Large intestine (tissue), 3 donors: ENCODE measurements around the gene PTPRU. TPM values are rescaled to one million over a fixed set of nuclear protein-coding genes. Genes with fewer than 3 reads are reported as not detected.
"Not testable (repeated sequence)": the region's sequence is repeated elsewhere in the genome, so short reads cannot be mapped to it uniquely, and the experiment has no call there.

Experiments used
- DNase-seq, 2 donors: peaks; one replicate each; pipeline versions ENCODE4 v3.0.0 to v3.0.0-alpha.2; 2013
- H3K27ac ChIP-seq: one replicate; pipeline ENCODE4 v1.5.1; 2013; ENCODE audit warnings: low read length
- H3K27me3 ChIP-seq: 2 replicates; pipeline ENCODE4 v1.6.1; 2013; ENCODE audit warnings: low read length; ENCODE audit not compliant: control insufficient read depth, insufficient read depth
- H3K36me3 ChIP-seq: 2 replicates; pipeline ENCODE4 v1.6.1; 2013; ENCODE audit warnings: low read length; ENCODE audit not compliant: control insufficient read depth, insufficient read depth
- H3K4me1 ChIP-seq: one replicate; pipeline ENCODE4 v1.6.1; 2013; ENCODE audit warnings: low read length; ENCODE audit not compliant: control insufficient read depth, insufficient read depth
- H3K4me3 ChIP-seq: one replicate; pipeline ENCODE4 v1.5.1; 2013; ENCODE audit warnings: low read length
- H3K9me3 ChIP-seq: one replicate; pipeline ENCODE4 v1.6.1; 2013; ENCODE audit warnings: mild to moderate bottlenecking, low read depth, low read length, moderate library complexity; ENCODE audit not compliant: control insufficient read depth
- WGBS: methylation state at CpG from one replicate; pipeline ENCODE4 v1.1.5; 2013; ENCODE audit warnings: low lambda C conversion rate; ENCODE audit not compliant: insufficient coverage; 5-methylcytosine and 5-hydroxymethylcytosine counted together
- polyA plus RNA-seq: library from polyadenylated mRNA; unstranded; fragments of 120-200 nt; gene quantifications from one replicate; pipeline ENCODE4 v1.2.1, GENCODE V29; 2013

PTPRU gene
- polyA plus RNA-seq, 1 donor: 17.6 TPM

GRCh38 chr1:29233693-29234092 is 2.6 kb upstream of the PTPRU start:
- Histone ChIP-seq H3K36me3 (no peaks in the 10 kb centered on the region), H3K27me3 (peaks cover 27% of the 10 kb centered on the region), H3K9me3 (no peaks in the 10 kb centered on the region), H3K4me3 (no peak overlapping the region), H3K27ac (no peak overlapping the region), H3K4me1 (peaks cover 20% of the 10 kb centered on the region)
- no peak for DNase-seq
- 71% methylated on average over 1 of the region's 4 CpGs for WGBS

- no CpG with 5 or more reads among the region's 1 CpG for WGBS
- Histone ChIP-seq H3K4me3 (no peak overlapping the region), H3K9me3 (no peaks in the 10 kb centered on the region)
These were observed 1.9 kb upstream of the PTPRU start for GRCh38 chr1:29234471-29234870.

GRCh38 chr1:29234881-29235280 is 1.4 kb upstream of the PTPRU start:
- H3K27ac ChIP-seq, H3K36me3 ChIP-seq, H3K9me3 ChIP-seq, DNase-seq, H3K4me3 ChIP-seq: not testable (repeated sequence)
- peaks cover 26% of the 10 kb centered on the region for H3K4me1 ChIP-seq
- WGBS: no CpG with 5 or more reads among the region's 9 CpGs
- peaks cover 39% of the 10 kb centered on the region for H3K27me3 ChIP-seq

More at GRCh38 chr1:29234471-29234870, 1.9 kb upstream of the PTPRU start:
- Histone ChIP-seq H3K36me3 (no peaks in the 10 kb centered on the region), H3K4me1 (peaks cover 26% of the 10 kb centered on the region), H3K27me3 (peaks cover 35% of the 10 kb centered on the region), H3K27ac (no peak overlapping the region)
- no peak for DNase-seq

- WGBS: 0% methylated on average over 5 of the region's 30 CpGs
- peak overlapping the region; percentile 71 for H3K27ac ChIP-seq
These were observed 398 bp downstream of the PTPRU start for GRCh38 chr1:29236712-29237128.

GRCh38 chr1:29237129-29237821 is 953 bp downstream of the PTPRU start:
- Histone ChIP-seq H3K9me3 (no peaks in the 10 kb centered on the region), H3K27me3 (peaks cover 39% of the 10 kb centered on the region), H3K36me3 (no peaks in the 10 kb centered on the region), H3K27ac (peak overlapping the region; percentile 71), H3K4me1 (peaks cover 23% of the 10 kb centered on the region), H3K4me3 (peak overlapping the region; percentile 56)
- no CpG with 5 or more reads among the region's 79 CpGs for WGBS
- peak; percentile 58 to 79 for DNase-seq

More at GRCh38 chr1:29236712-29237128, 398 bp downstream of the PTPRU start:
- Histone ChIP-seq H3K9me3 (no peaks in the 10 kb centered on the region), H3K36me3 (no peaks in the 10 kb centered on the region), H3K4me3 (peak overlapping the region; percentile 56), H3K4me1 (peaks cover 23% of the 10 kb centered on the region), H3K27me3 (peaks cover 39% of the 10 kb centered on the region)
- peak in 1 of 2 donors; percentile 31 for DNase-seq

- Histone ChIP-seq H3K27ac (peak overlapping the region; percentile 83), H3K4me1 (peaks cover 23% of the 10 kb centered on the region), H3K9me3 (no peaks in the 10 kb centered on the region), H3K4me3 (peak overlapping the region; percentile 39), H3K36me3 (no peaks in the 10 kb centered on the region), H3K27me3 (peaks cover 39% of the 10 kb centered on the region)
- WGBS: no CpG with 5 or more reads among the region's 93 CpGs
- peak in 1 of 2 donors; percentile 68 for DNase-seq
These were observed 1.7 kb downstream of the PTPRU start for GRCh38 chr1:29237852-29238619.

- H3K36me3 ChIP-seq: no peaks in the 10 kb centered on the region
- peak overlapping the region; percentile 83 for H3K27ac ChIP-seq
- H3K9me3 ChIP-seq: no peaks in the 10 kb centered on the region
- DNase-seq: no peak
- H3K4me3 ChIP-seq: peak overlapping the region; percentile 39
- peaks cover 38% of the 10 kb centered on the region for H3K27me3 ChIP-seq
- 20% methylated on average over 2 of the region's 11 CpGs for WGBS
- H3K4me1 ChIP-seq: peaks cover 23% of the 10 kb centered on the region
These were observed 2.3 kb downstream of the PTPRU start for GRCh38 chr1:29238620-29239002.

GRCh38 chr1:29239142-29239541 is 2.8 kb downstream of the PTPRU start:
- no peak overlapping the region for H3K4me3 ChIP-seq
- H3K27ac ChIP-seq: peak overlapping the region; percentile 83
- WGBS: no CpG with 5 or more reads among the region's 7 CpGs
- no peaks in the 10 kb centered on the region for H3K9me3 ChIP-seq
- peaks cover 23% of the 10 kb centered on the region for H3K4me1 ChIP-seq
- no peaks in the 10 kb centered on the region for H3K36me3 ChIP-seq
- DNase-seq: peak; percentile 59 to 64
- peaks cover 35% of the 10 kb centered on the region for H3K27me3 ChIP-seq

GRCh38 chr1:29240400-29240837 is 4.1 kb downstream of the PTPRU start:
- no CpG with 5 or more reads among the region's 4 CpGs for WGBS

GRCh38 chr1:29240986-29241385 is 4.7 kb downstream of the PTPRU start:
- no peaks in the 10 kb centered on the region for H3K36me3 ChIP-seq
- H3K9me3 ChIP-seq: no peaks in the 10 kb centered on the region
- no peak overlapping the region for H3K4me3 ChIP-seq
- DNase-seq: no peak
- no peak overlapping the region for H3K27ac ChIP-seq
- H3K27me3 ChIP-seq: peaks cover 30% of the 10 kb centered on the region
- WGBS: no CpG with 5 or more reads among the region's 2 CpGs
- peaks cover 23% of the 10 kb centered on the region for H3K4me1 ChIP-seq

More at GRCh38 chr1:29240400-29240837, 4.1 kb downstream of the PTPRU start:
- H3K27me3 ChIP-seq: peaks cover 32% of the 10 kb centered on the region
- H3K4me1 ChIP-seq: peaks cover 23% of the 10 kb centered on the region
- H3K36me3 ChIP-seq: no peaks in the 10 kb centered on the region
- no peak for DNase-seq
- H3K4me3 ChIP-seq: no peak overlapping the region
- no peak overlapping the region for H3K27ac ChIP-seq
- no peaks in the 10 kb centered on the region for H3K9me3 ChIP-seq
